Measurements from ENCODE around the gene CAPN10.

- TF ChIP-seq CTCF (IDR thresholded peaks at IDR 0.05) (no peak), POLR2A (IDR thresholded peaks at IDR 0.05; ENCODE audit: low read length) (no peak), FOSB (CRISPR knock-in tag; IDR thresholded peaks at IDR 0.05) (no peak), JUN (IDR thresholded peaks at IDR 0.05) (no peak), ELK1 (IDR thresholded peaks at IDR 0.05; ENCODE audit: low read depth, low read length) (no peak), CHD4 (IDR thresholded peaks at IDR 0.05; ENCODE audit: borderline replicate concordance) (no peak), PHF8 (IDR thresholded peaks at IDR 0.05; ENCODE audit: borderline replicate concordance, low read depth) (no peak)
Observed at GRCh38 chr2:240558236-240558761, 28.2 kb upstream of the CAPN10 start.
